GM21423 (cell line): ENCODE measurements around the gene ACYP2.

Experiments used
- ATAC-seq: cut with Tn5 transposase; IDR thresholded peaks from one replicate; pipeline ENCODE4 v1.9.1; 2021; ENCODE audit warnings: mild to moderate bottlenecking, moderate library complexity; ENCODE audit not compliant: unreplicated experiment

ACYP2 gene

DNA sequence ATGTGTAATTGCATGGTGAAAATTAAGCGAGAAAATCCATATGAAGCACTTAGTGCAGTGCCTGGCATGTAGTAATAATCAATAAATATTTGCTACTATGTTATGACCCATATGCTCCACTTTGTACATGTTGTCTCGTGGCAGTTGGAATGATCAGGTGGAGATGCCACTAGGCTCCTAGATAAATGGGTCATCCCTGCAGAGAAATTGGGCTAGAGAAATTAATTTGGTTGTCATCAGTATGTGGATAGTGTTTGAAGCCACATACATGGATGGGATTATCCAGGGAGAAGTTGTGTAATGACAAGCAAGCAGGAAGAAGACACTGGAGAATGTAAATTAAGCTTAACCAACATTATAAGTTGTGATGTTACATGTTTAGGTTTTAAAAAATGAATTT is 33.0 kb downstream of the ACYP2 start:
- ATAC-seq, result no peak

DNA sequence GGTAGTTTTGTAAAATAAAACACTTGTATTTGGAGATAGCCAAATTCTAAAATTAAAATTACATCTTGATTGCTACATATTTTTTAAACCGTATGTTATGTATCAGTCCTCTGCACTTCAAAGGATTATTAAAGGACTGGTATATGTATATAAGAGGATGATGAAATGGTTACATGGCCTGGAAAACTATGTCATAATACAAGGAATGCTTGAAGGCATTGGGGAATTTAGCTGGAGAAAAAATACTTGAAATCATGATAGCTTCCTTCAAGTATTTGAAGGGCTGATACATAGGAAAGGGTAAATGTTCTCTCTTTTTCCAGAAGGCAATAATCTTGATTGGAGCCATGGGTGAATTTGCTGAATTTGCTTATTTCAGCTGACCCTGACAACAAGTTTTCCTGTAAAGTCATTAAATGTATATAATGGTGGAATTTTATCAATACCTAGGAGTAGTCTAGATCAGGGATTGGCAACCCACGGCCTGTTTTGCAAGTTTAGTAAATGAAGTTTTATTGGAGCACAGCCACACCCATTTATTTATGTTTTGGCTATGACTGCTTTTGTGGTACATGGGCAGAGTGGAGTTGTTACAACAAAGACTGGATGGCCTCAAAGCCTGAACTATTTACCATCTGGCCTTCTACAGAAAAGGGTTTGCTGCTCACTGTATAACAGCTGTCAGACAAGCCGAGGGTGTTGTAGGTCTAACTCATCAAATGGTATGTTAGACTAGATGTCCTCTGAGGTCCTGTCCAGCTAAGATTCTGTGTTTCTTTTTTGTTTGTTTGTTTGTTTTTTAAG is 34.4 kb downstream of the ACYP2 start:
- ATAC-seq, result no peak

GRCh38 chr2:54158311-54158710 is 42.9 kb downstream of the ACYP2 start:
- ATAC-seq, result no peak

GRCh38 chr2:54161660-54162424 is 46.4 kb downstream of the ACYP2 start:
- no peak for ATAC-seq

DNA sequence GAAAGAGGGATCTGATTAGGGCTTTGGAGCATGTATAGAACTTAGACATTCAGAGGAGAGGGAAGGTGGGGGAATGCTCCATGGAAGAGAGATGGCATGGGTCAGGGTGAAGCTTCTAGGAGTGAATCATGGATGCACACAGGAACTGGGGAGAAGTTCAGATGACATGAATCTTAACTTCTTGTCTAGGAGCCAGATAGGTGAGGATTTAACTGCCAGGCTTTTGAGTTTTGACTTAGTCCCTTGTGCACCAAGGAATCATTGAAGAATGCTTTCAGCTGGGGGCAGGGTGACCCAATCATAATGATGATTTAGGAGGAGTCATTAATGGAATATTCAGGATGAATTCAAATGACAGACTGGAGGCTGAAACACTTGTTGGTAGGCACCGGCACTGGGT is 48.7 kb downstream of the ACYP2 start:
- ATAC-seq, result no peak

GRCh38 chr2:54166121-54166773 is 50.8 kb downstream of the ACYP2 start:
- ATAC-seq, result no peak

GRCh38 chr2:54176577-54176976 is 61.2 kb downstream of the ACYP2 start:
- no peak for ATAC-seq

DNA sequence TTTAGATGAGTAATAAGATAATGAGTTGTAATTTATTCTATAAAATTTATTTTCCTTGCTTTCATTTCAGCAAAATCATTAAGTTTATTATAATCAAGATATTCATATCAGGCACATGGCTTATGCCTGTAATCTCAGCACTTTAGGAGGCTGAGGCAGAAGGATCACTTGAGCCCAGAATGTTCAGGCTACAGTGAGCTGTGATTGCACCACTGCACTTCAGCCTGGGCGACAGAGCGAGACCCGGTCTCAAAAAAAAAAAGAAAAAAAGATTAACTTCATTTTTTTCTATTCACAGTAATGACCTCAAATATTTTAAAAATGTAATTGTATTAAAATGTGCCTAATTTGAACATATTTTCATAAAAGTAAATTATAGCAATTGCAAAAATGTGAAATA is 67.9 kb downstream of the ACYP2 start:
- no peak for ATAC-seq

DNA sequence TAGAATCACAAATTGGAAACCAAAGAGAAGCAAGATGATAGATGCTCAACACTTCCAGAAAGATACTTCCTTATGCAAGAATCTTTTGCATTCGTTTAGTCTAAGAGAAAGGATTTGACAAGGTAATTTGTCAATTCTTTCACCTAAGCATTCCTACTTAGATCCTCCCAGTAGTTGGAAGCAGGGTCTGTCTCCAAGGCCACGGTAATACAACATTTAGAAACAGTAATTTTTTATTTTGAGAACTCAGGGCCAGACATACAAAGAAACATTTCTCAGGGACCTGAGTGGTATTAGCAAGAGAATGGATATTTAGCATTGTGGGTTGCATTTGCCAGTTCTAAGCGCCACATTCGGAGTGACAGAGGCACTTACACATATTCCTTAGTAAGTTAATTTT is 68.6 kb downstream of the ACYP2 start:
- ATAC-seq, result no peak

DNA sequence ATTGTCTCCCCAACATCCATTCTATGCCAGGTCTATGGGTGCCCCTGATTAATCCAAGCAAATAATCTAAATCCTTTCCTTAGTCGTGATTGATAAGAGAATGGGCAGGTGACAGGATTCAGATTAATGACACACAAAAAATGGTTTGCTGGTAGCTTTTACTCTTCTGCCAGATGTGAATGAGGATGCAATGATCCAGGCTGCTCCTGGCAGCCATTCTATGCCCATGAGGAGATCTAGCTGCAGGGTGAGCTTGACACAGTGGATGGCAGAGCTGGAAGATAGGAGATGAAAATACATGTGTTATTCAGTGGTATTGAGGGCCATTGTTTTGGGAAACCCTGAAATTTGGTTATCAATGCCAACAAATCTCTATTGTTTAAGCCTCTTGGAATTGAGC is 69.7 kb downstream of the ACYP2 start:
- ATAC-seq, result no peak

GRCh38 chr2:54187331-54187730 is 71.9 kb downstream of the ACYP2 start:
- no peak for ATAC-seq

- no peak for ATAC-seq
Measured at GRCh38 chr2:54189539-54189938, 74.1 kb downstream of the ACYP2 start.

DNA sequence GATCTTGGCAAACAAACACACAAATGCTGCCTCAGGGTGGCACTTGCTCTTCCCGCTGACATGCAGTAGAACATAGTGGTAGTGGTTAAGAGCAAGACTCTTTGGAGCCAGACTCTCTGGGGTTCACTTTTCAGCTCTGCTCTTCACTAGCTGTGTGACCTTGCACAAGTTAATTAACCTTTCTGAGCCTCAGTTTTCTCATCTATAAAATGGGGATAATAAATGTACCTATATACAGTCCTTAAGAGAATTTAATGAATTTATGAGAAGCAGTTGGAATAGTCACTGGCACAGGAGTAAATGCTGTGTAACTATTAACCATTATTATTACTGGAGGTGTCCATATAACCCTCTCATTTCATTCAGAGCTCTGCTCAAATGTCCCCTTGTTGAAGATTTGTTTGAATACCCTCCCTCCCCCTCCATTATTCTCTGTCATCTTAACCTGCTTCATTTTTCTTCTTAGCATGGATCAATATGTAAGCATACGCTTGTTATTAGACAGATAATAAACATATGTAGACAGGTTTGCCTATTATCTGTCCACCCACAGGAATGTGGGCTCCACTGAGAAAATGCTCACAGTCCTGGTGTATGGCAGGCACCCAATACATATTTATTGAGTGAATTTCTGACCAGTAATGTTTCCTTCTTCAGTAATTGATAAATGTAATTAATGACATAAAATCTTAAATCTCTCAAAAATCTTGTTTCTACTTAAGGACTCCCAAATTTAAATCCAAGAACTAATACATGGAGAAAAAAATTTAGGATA is 76.1 kb downstream of the ACYP2 start:
- no peak for ATAC-seq

DNA sequence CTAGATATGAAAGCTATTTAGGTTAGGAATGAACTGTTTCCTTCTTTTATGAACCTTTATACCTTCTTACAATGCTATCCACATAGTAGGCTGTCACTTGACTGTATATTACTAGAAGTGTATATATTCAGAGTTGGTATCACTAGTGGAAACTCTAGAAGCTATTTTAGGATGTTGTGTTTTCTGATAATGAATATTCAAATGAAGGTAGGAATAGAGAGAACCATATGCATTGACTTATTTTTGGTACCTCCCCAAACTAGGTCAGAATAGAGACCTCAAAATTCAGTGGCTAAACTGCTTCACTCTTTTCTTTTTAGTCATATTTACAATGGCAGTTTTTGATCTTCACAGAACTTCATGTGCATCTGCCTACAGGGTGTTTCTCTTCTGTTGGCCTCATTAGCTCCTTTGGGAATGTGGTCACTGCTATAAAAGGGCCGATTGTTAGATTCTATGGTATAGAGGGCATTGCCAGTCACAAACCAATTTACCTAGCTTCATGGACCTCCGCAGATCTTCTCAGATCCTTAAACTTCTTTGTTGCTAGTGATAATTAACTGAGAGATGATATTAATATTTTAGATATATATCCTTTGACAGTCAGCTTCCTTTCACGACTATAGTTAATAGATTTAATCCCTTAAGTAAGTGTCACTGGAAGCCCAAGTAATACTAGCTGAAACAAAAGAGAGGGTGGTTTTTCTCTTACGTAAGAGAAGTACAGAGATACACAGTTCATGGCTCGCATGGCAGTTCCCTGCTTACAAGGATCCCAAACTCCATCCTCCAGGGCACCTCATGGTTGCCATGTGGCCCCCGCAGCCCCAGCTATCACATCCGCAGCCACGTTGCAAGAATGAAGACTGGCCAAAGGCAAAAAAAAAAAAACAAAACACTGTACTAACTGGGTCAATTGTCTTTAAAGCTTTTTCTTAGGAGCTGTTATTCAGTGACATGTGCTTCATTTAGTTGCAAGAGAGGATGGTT is 79.6 kb downstream of the ACYP2 start:
- ATAC-seq, result no peak

DNA sequence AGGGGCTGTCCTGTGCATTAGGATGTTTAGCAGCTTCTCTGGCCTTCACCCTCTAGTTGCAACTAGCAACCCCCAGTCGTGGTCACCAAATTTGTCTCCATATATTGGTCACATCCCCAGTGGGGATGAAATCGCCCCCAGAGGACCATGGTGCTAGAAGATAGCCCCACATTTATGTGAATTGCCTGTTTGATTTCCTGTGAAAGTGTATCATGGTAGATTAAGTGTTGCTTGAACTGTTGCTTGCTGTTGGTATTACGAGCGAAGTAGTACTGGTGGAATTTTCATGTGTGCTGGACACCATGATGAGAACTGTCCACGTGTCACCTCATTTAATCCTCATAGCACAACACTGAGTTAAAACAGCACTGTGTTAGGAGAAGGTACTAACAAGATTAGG is 81.2 kb downstream of the ACYP2 start:
- ATAC-seq, result no peak

DNA sequence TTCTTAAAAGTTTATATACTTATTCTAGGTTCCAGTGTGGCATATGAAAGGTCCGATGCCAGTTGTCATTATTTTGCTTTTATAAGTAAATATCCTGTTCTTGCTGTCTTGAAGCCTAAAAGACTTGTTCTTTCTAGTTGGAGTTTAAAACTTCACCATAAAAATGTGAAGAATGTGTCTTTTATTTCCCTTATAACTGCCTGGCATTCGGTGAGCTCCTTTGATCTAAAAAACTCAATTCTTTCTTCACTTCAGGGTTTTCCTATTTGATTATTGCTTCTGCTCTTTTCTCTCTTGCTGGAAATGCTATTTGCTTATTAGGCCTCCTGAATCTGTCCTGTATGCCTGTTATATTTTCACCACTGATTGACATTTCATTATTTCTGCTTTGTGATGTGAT is 89.1 kb downstream of the ACYP2 start:
- no peak for ATAC-seq

DNA sequence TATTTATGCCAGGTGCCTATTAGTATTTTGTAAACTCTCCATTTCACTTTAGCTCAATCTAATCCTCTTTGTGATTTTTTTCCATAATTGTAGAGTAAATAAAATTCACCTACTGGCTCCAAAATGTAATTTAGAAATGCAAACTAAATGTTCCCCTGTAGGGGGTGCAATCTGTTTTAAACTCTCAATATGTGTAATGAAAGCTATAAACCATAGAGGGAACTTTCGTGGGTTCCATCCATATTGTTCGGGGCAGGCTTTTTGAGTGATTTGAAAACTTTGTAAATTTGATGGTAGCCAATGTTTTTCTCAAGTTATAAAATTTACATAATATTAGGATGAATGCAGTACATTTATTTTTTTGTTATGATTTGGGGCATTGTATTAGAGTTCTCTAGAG is 91.2 kb downstream of the ACYP2 start:
- no peak for ATAC-seq

GRCh38 chr2:54207666-54208195 is 92.3 kb downstream of the ACYP2 start:
- ATAC-seq, result no peak

DNA sequence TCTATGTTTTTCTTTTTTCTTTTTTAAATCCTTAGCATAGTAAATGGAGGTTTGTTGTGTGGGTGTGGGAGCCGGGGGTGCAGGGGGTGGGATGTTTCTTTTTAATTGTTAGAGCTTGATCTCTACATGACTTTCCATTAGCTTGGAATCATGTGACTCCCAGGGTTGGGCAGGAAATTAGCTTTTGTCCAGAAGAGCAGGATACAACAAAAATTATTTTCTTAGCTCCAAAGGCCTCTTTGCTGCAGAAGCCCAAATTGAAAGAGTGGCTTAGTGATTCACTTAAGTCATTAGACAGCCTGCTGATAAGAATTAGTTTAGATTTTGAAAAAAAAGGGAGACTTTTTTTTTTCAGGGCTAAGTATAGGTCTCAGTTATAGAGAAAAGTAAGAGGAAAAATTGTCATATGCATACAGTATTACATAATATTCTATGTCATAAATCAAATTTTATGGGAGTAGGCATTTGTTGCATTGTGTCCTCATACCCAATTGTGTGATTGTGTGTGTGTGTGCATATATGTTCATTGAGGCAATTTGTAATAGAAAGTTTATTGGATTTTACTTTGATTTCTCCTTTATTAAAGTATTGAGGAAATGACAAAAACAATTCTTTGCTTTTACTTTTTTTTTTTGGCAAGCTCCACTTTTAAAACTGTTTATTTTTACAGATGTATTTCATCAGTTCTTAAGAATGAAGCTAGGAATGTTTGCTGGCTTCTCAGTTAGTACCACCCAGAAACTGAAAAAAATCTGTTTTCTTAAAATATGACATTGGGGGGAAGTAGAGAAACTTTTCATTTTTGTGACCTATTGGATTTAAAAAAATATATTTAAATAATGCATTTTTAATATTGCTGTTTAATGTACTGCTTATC is 93.2 kb downstream of the ACYP2 start:
- no peak for ATAC-seq
